Ovary (tissue), 3 donors: Measurements from ENCODE around the gene DACT3.

Experiments
- CTCF ChIP-seq, 3 donors: fragments of 450-650 bp in 2 of 3; fragments of 200-600 bp in 1 of 3; IDR thresholded peaks; one replicate each; pipeline versions ENCODE4 v1.5.1 to v1.8.0; 2016 to 2022; ENCODE audit warnings: antibody characterized with exemption in 3 of 3, mild to moderate bottlenecking in 1 of 3
- POLR2A ChIP-seq: fragments of 450-650 bp; IDR thresholded peaks from one replicate; pipeline ENCODE4 v1.6.1; 2017; ENCODE audit warnings: antibody characterized with exemption, mild to moderate bottlenecking, moderate library complexity
- donor health status: DM: no; HTN: no; CAD: no.

GRCh38 chr19:46670813-46671212 lies 9.8 kb upstream of the DACT3 start:
- no peak for TF ChIP-seq CTCF (IDR thresholded peaks at IDR 0.05)
- no peak for TF ChIP-seq POLR2A
